SH-SY5Y (cell line): ENCODE data around the gene PIK3R3.

ENCODE experiments used
- GATA2 ChIP-seq: IDR thresholded peaks from 2 replicates; pipeline ENCODE4 v1.6.1; 2011; ENCODE audit warnings: mild to moderate bottlenecking, low read depth, low read length
- GATA3 ChIP-seq: IDR thresholded peaks from 2 replicates; pipeline ENCODE4 v1.6.1; 2011; ENCODE audit warnings: low read depth, mild to moderate bottlenecking, low read length, moderate library complexity

The PIK3R3 gene

DNA sequence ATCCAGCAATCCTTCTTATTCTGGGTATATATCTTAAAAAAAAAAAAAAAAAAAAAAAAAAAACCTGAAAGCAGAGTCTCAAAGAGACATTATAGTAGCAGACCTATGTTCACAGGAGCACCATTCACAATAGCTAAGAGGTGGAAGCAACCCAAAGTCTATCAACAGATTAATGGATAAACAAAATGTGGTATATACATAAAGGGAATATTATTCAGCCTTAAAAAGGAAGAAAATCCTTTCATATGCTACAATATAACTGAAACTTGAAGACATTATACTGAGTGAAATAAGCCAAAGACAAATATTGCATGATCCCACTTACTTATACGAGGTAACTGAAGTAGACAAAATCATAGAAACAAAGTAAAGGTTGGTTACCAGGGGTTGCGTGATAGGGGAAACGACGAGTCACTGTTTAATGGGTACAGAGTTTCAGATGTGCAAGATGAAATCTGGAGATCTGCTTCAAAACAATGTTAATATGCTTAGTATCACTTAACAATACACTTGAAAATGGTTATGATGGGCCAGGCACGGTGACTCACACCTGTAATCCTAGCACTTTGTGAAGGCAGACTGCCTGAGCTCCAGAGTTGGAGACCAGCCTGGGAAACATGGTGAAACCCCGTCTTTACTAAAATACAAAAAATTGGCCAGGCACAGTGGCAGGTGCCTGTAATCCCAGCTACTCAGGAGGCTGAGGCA is 29.5 kb downstream of the PIK3R3 start:
- no peak for TF ChIP-seq GATA2

- no peak for TF ChIP-seq GATA3
- TF ChIP-seq GATA2: no peak
Observed at GRCh38 chr1:46099215-46099614, 33.2 kb downstream of the PIK3R3 start.

GRCh38 chr1:46098027-46098712 is 34.3 kb downstream of the PIK3R3 start:
- TF ChIP-seq GATA3 (no peak), GATA2 (no peak)

DNA sequence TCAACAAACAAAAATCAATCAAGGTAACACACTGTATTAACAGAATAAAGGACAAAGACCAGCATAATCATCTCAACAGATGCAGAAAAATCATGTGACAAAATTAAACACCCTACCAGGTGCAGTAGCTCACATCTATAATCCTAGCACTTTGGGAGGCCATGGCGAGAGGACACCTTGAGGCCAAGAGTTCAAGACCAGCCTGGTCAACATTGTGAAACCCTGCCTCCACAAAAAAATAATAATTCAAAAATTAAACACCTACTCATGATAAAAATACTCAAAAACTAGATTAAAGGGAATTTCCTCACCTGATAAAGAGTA is 35.3 kb downstream of the PIK3R3 start:
- TF ChIP-seq GATA3: no peak
- TF ChIP-seq GATA2: no peak

- TF ChIP-seq GATA2: no peak
- TF ChIP-seq GATA3: no peak
Observed at GRCh38 chr1:46096269-46097148, 35.9 kb downstream of the PIK3R3 start.

GRCh38 chr1:46094471-46095005 is 37.9 kb downstream of the PIK3R3 start:
- TF ChIP-seq GATA2 (no peak), GATA3 (no peak)

- TF ChIP-seq GATA3: no peak
- no peak for TF ChIP-seq GATA2
Observed at GRCh38 chr1:46087891-46088290, 44.5 kb downstream of the PIK3R3 start.

- TF ChIP-seq GATA3 (no peak), GATA2 (no peak)
Observed at GRCh38 chr1:46086576-46086975, 45.9 kb downstream of the PIK3R3 start.

DNA sequence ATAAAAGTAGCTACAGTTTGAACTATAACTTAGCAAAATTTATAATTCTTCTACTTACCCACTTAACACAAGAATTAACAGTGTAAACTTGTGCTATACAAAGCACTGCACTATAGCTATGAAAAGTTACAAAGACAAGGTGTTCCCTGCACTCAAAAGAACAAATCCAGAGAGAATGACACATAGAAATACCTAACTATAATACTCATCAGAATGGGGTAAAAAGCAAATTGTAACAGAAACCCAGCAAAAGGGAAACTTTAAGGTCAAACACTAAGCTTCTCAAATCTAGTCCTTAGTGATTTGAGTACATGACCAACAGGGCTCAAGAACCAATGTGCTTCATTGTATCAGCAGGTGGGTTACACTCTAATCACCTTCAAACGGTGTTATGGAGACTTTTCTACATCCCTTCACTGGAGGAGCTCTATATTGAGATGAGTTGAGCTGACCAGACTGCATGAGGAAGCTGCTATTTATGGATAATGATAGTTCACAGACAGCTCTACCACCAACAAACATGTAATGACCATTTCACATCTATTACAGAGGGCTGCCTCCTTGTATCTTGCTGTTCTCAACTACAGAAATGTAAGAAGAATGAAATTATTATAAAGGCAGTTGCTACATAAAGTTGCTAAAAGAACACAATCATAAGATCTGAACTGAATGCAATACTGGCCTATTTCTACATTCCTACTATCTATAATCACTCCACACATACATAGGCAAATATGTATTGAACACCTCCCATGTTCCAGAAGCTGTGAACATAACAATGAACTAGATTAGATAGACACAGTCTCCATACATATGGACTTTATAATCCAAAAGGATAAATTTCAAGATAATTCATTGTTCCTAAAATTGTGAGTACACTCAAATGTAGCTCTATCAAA is 47.6 kb downstream of the PIK3R3 start:
- no peak for TF ChIP-seq GATA3
- no peak for TF ChIP-seq GATA2

DNA sequence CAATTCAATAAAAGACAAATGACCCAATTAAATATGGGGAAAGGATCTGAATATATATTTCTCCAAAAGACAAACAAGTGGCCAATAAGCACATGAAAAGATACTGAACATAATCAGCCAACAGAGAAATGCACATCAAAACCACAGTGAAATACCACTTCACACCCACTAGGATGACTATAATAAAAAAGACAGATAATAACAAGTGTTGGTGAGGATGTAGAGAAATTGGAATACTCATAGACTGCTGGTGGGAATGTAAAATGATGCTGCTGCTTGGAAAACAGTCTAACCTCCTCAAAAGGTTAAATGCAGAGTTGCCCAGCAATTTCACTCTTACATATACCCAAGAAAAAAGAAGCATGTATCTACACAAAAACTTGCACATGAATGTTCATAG is 48.9 kb downstream of the PIK3R3 start:
- TF ChIP-seq GATA2 (no peak), GATA3 (no peak)

DNA sequence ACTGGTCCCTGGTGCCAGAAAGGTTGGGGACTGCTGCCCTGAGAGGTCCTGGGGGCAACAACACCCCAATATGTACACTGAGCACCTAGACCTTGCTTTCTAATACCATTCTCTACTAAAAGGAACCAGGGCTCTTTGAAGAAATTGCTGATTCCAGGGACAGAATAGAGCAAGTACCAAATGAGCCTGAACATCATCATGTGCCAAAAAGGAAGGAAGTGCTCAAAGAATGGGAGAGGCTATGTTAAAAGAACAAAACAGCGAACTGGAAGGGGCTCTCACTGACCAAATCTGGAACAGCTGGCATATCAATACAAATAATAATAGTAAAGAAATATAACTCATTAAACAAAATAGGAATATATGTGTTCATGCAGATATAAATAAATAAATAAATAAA is 50.8 kb downstream of the PIK3R3 start:
- no peak for TF ChIP-seq GATA2
- TF ChIP-seq GATA3: no peak

GRCh38 chr1:46081206-46081605 is 51.2 kb downstream of the PIK3R3 start:
- TF ChIP-seq GATA2: no peak

- no peak for TF ChIP-seq GATA2
- no peak for TF ChIP-seq GATA3
Observed at GRCh38 chr1:46080257-46080656, 52.2 kb downstream of the PIK3R3 start.

DNA sequence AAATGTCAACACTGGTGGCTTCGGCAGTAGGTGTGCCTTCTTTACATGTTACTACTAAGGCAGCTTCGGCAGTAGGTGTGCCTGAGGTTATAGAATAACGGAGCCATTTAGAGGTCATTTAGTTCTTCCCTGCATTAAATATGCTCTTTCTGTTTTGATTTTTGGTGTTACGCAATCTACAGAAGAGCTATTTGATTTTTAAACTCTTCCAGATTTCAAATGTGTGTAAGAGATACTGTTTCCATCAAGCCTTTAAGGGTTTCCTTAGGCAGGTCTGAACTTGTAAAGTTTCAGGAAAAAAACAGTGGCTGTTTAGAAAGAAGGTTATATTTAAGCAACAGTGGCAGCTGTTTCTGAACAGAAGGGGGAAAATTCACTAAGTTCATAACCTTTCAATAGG is 54.8 kb downstream of the PIK3R3 start:
- TF ChIP-seq GATA2 (no peak), GATA3 (no peak)
